Parathyroid adenoma (tissue), 2 donors: ENCODE data around the gene WFS1.

Experiments used
- H2AFZ ChIP-seq: fragments of 300-600 bp; sonication (generic); one replicate; pipeline ENCODE4 v1.7.0; 2017; ENCODE audit warnings: antibody characterized with exemption, mild to moderate bottlenecking
- H3K27ac ChIP-seq: fragments of 300-600 bp; sonication (generic); one replicate; pipeline ENCODE4 v1.7.0; 2017
- H3K27me3 ChIP-seq: fragments of 300-600 bp; sonication (generic); one replicate; pipeline ENCODE4 v1.7.0; 2017; ENCODE audit warnings: low read length; ENCODE audit not compliant: control insufficient read depth, insufficient read depth
- H3K36me3 ChIP-seq: fragments of 300-600 bp; sonication (generic); one replicate; pipeline ENCODE4 v1.7.0; 2017; ENCODE audit warnings: low read length; ENCODE audit not compliant: control insufficient read depth, insufficient read depth
- H3K4me1 ChIP-seq: fragments of 300-600 bp; sonication (generic); one replicate; pipeline ENCODE4 v1.7.0; 2017; ENCODE audit warnings: control low read depth
- H3K4me2 ChIP-seq: fragments of 300-600 bp; sonication (generic); one replicate; pipeline ENCODE4 v1.7.0; 2017; ENCODE audit warnings: low read length
- H3K4me3 ChIP-seq: fragments of 300-600 bp; sonication (generic); one replicate; pipeline ENCODE4 v1.7.0; 2017; ENCODE audit warnings: low read depth, low read length
- H3K79me2 ChIP-seq: fragments of 300-600 bp; sonication (generic); one replicate; pipeline ENCODE4 v1.7.0; 2017; ENCODE audit warnings: control low read depth
- H3K9ac ChIP-seq: fragments of 300-600 bp; sonication (generic); one replicate; pipeline ENCODE4 v1.7.0; 2017; ENCODE audit warnings: mild to moderate bottlenecking
- H3K9me3 ChIP-seq: fragments of 300-600 bp; sonication (generic); one replicate; pipeline ENCODE4 v1.7.0; 2017; ENCODE audit warnings: low read length; ENCODE audit not compliant: control insufficient read depth
- CTCF ChIP-seq: fragments of 300-600 bp; sonication (generic); IDR thresholded peaks from one replicate; pipeline ENCODE4 v1.7.0; 2017; ENCODE audit warnings: antibody characterized with exemption, mild to moderate bottlenecking
- donor health status: primary hyperparathyroidism.

Gene WFS1

GRCh38 chr4:6287017-6287788 lies 17.6 kb downstream of the WFS1 start:
- Histone ChIP-seq H2AFZ (no peak overlapping the region), H3K36me3 (no peaks in the 10 kb centered on the region), H3K27me3 (no peaks in the 10 kb centered on the region), H3K9me3 (no peaks in the 10 kb centered on the region), H3K27ac (no peak overlapping the region), H3K4me2 (no peak overlapping the region), H3K4me3 (no peak overlapping the region), H3K79me2 (no peaks in the 10 kb centered on the region), H3K4me1 (no peaks in the 10 kb centered on the region), H3K9ac (no peak overlapping the region)
- no peak for TF ChIP-seq CTCF

- H3K36me3 ChIP-seq: no peaks in the 10 kb centered on the region
- no peaks in the 10 kb centered on the region for H3K9me3 ChIP-seq
- H3K9ac ChIP-seq: no peak overlapping the region
- H2AFZ ChIP-seq: no peak overlapping the region
- H3K27me3 ChIP-seq: no peaks in the 10 kb centered on the region
- no peak overlapping the region for H3K4me2 ChIP-seq
- no peak for TF ChIP-seq CTCF
- no peaks in the 10 kb centered on the region for H3K4me1 ChIP-seq
- H3K4me3 ChIP-seq: no peak overlapping the region
- H3K79me2 ChIP-seq: no peaks in the 10 kb centered on the region
- H3K27ac ChIP-seq: no peak overlapping the region
Observed at GRCh38 chr4:6288342-6288741, 18.7 kb downstream of the WFS1 start.

GRCh38 chr4:6288871-6289270 lies 19.2 kb downstream of the WFS1 start:
- no peak for TF ChIP-seq CTCF
- Histone ChIP-seq H3K4me3 (no peak overlapping the region), H3K4me1 (no peaks in the 10 kb centered on the region), H2AFZ (no peak overlapping the region), H3K9me3 (no peaks in the 10 kb centered on the region), H3K9ac (no peak overlapping the region), H3K36me3 (no peaks in the 10 kb centered on the region), H3K27me3 (no peaks in the 10 kb centered on the region), H3K4me2 (no peak overlapping the region), H3K27ac (no peak overlapping the region), H3K79me2 (no peaks in the 10 kb centered on the region)

- no peak overlapping the region for H3K9ac ChIP-seq
- H3K36me3 ChIP-seq: no peaks in the 10 kb centered on the region
- H3K4me3 ChIP-seq: no peak overlapping the region
- no peaks in the 10 kb centered on the region for H3K27me3 ChIP-seq
- H3K4me2 ChIP-seq: no peak overlapping the region
- H3K9me3 ChIP-seq: no peaks in the 10 kb centered on the region
- no peaks in the 10 kb centered on the region for H3K4me1 ChIP-seq
- no peaks in the 10 kb centered on the region for H3K79me2 ChIP-seq
- no peak overlapping the region for H2AFZ ChIP-seq
- H3K27ac ChIP-seq: no peak overlapping the region
- no peak for TF ChIP-seq CTCF
Observed at GRCh38 chr4:6290256-6290655, 20.6 kb downstream of the WFS1 start.
